ENCODE results near the gene MEX3C. TPM values are rescaled to one million over a fixed set of nuclear protein-coding genes. Genes with fewer than 3 reads are reported as not detected.

MEX3C gene
- total RNA-seq, 1 experiment from 2014 or later = 45.0 TPM

DNA sequence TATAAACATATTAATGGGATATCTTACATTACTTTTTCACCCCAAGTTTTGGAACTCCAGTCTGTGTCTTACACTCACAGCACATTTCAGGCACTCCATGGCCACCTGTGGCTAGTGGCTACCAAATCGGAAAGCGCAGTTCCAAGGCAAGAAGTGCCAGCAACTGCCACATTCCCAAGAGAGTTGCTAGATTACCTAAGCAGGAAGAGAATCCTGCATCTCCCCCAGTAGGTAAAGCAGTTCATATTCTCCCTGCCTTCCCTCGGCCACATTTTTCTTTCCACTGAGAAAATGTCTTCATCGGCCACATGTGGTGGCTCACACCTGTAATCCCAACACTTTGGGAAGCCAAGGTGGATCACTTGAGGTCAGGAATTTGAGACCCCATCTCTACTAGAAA, 62.8 kb downstream of the MEX3C start:
- no peaks in the 10 kb centered on the region for H3K36me3 ChIP-seq (ENCODE audit: control insufficient read depth in 1 of 2, insufficient read depth in 2 of 2, low read length in 2 of 2)
- H3K79me2 ChIP-seq (ENCODE audit: insufficient read depth, low read length) = no peaks in the 10 kb centered on the region
- no peak for DNase-seq (ENCODE audit: low read depth, low spot score)
- BruUV-seq (replicated peaks) = no TSS peak
- POLR2A ChIA-PET = interaction anchor here (0.7 kb wide), 1 partner anchor 52 kb away, joined by 7 read pairs; no protein-coding TSS in a partner anchor
- CTCF ChIA-PET = no interaction called here
- no peak overlapping the region for H3K4me2 ChIP-seq (ENCODE audit: low read length)
- no peak overlapping the region for H2AFZ ChIP-seq (ENCODE audit: low read depth, low read length, poor library complexity, severe bottlenecking)
- RAD21 ChIA-PET (ENCODE audit: low non-redundant PET in 1 of 2, low total read pairs in 2 of 2, uncharacterized antibody in 2 of 2, unreplicated experiment in 2 of 2) = no interaction called here
- no peak for TF ChIP-seq POLR2AphosphoS5 (IDR thresholded peaks at IDR 0.05; ENCODE audit: low read depth, low read length)
- H3K9ac ChIP-seq (ENCODE audit: low read length) = no peak overlapping the region
- H3K4me3 ChIP-seq (replicated peaks in 1 of 2; ENCODE audit: low read depth in 1 of 2, low read length in 2 of 2) = no peak overlapping the region
- no peak overlapping the region for H3K27ac ChIP-seq (ENCODE audit: low read depth, low read length)
- no peaks in the 10 kb centered on the region for H3K9me2 ChIP-seq (ENCODE audit: insufficient read depth)
- H3K9me3 ChIP-seq (ENCODE audit: control insufficient read depth in 1 of 2, insufficient read depth in 1 of 2, low read depth in 1 of 2, low read length in 2 of 2) = no peaks in the 10 kb centered on the region
- no peaks in the 10 kb centered on the region for H3K27me3 ChIP-seq (ENCODE audit: insufficient read depth, low read length)
- ATAC-seq = no peak
- no peaks in the 10 kb centered on the region for H4K20me1 ChIP-seq (ENCODE audit: insufficient read depth)
- peaks cover 0 to 10% of the 10 kb centered on the region in 2 experiments; a peak in 2 of 4 replicates for H3K4me1 ChIP-seq (ENCODE audit: control insufficient read depth in 1 of 2, insufficient read depth in 2 of 2, low read length in 2 of 2)
- intact Hi-C loops (cut with micrococcal nuclease) = no loop called here

DNA sequence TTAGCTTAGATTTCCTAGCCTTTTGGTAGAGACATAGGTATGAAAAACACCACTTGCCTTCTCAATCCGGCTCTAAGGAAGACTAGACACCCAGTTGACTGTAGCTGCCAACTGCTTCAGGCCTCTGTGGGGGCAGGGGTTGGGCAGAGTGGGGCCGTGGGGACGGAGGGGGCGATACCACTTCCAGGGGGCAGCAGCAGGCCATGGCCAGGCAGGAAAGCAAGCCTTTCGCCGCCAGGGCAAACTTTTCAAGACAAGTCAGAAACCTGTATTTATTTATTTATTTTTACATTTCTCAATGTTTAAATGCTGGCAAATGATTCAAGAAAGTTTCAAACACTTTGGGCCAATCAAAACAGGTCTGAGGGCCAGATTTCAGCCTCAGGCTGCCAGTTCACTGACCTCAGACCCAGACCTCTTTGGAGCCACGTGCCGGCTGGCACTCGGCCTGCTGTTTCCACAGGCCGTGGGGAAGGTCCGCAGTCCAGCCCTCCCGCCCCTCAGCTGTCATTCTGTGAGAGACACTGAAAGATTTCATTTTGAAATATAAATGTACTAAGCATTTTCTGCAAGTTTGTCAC, 63.8 kb downstream of the MEX3C start:
- RAD21 ChIA-PET (ENCODE audit: low non-redundant PET in 1 of 2, low total read pairs in 2 of 2, uncharacterized antibody in 2 of 2, unreplicated experiment in 2 of 2) = no interaction called here
- Histone ChIP-seq H3K79me2 (ENCODE audit: insufficient read depth, low read length) (no peaks in the 10 kb centered on the region), H3K27me3 (ENCODE audit: insufficient read depth, low read length) (no peaks in the 10 kb centered on the region), H2AFZ (ENCODE audit: low read depth, low read length, poor library complexity, severe bottlenecking) (no peak overlapping the region), H4K20me1 (ENCODE audit: insufficient read depth) (no peaks in the 10 kb centered on the region), H3K9me2 (ENCODE audit: insufficient read depth) (no peaks in the 10 kb centered on the region), H3K4me3 (replicated peaks in 1 of 2; ENCODE audit: low read depth in 1 of 2, low read length in 2 of 2) (no peak overlapping the region), H3K9me3 (ENCODE audit: control insufficient read depth in 1 of 2, insufficient read depth in 1 of 2, low read depth in 1 of 2, low read length in 2 of 2) (no peaks in the 10 kb centered on the region), H3K4me1 (ENCODE audit: control insufficient read depth in 1 of 2, insufficient read depth in 2 of 2, low read length in 2 of 2) (peaks cover 0 to 10% of the 10 kb centered on the region in 2 experiments; a peak in 2 of 4 replicates), H3K9ac (ENCODE audit: low read length) (no peak overlapping the region), H3K27ac (ENCODE audit: low read depth, low read length) (no peak overlapping the region), H3K4me2 (ENCODE audit: low read length) (no peak overlapping the region), H3K36me3 (ENCODE audit: control insufficient read depth in 1 of 2, insufficient read depth in 2 of 2, low read length in 2 of 2) (no peaks in the 10 kb centered on the region)
- intact Hi-C loops (cut with micrococcal nuclease) = no loop called here
- CTCF ChIA-PET = no interaction called here
- ATAC-seq (no peak), DNase-seq (ENCODE audit: low read depth, low spot score) (no peak)
- POLR2A ChIA-PET = no interaction called here
- BruUV-seq (replicated peaks) = no TSS peak
- TF ChIP-seq REST (IDR thresholded peaks at IDR 0.05; ENCODE audit: low read depth) = no peak
